ENCODE measurements around the gene ADAM15.

The ADAM15 gene

GRCh38 chr1:155070721-155071569, 19.8 kb downstream of the ADAM15 start:
- POLR2A ChIA-PET: interaction anchor here (1.4 to 1.7 kb wide), 2 partner anchors 10 to 20 kb away, joined by 4 read pairs; partner anchors contain the start of gene ADAM15
- CTCF ChIA-PET: interaction anchor here (0.5 to 1.5 kb wide), 3 partner anchors 9 to 188 kb away, joined by 5 to 8 read pairs (median 6); no protein-coding TSS in a partner anchor
- DNase-seq (ENCODE audit: extremely low spot score): peak; percentile 76
- TF ChIP-seq SP1 (IDR thresholded peaks at IDR 0.05): no peak
- TF ChIP-seq L3MBTL2 (conservative IDR thresholded peaks at IDR 0.05): no peak
- no peak for TF ChIP-seq HDGF (IDR thresholded peaks at IDR 0.05; ENCODE audit: borderline replicate concordance)
- no peak for TF ChIP-seq ELF4 (IDR thresholded peaks at IDR 0.05)
- TF ChIP-seq TARDBP (IDR thresholded peaks at IDR 0.05): no peak
- TF ChIP-seq LEF1 (IDR thresholded peaks at IDR 0.05; ENCODE audit: borderline replicate concordance): no peak
- TF ChIP-seq NFRKB (IDR thresholded peaks at IDR 0.05): no peak
- TF ChIP-seq FOXA1 (IDR thresholded peaks at IDR 0.05): no peak
- no peak for TF ChIP-seq ZNF384 (IDR thresholded peaks at IDR 0.05)
- no peak for TF ChIP-seq ARNT (IDR thresholded peaks at IDR 0.05)
- no peak for TF ChIP-seq SUZ12 (IDR thresholded peaks at IDR 0.05)
- no peak for TF ChIP-seq CTBP1 (IDR thresholded peaks at IDR 0.05; ENCODE audit: borderline replicate concordance)
- TF ChIP-seq, protein P1, sequence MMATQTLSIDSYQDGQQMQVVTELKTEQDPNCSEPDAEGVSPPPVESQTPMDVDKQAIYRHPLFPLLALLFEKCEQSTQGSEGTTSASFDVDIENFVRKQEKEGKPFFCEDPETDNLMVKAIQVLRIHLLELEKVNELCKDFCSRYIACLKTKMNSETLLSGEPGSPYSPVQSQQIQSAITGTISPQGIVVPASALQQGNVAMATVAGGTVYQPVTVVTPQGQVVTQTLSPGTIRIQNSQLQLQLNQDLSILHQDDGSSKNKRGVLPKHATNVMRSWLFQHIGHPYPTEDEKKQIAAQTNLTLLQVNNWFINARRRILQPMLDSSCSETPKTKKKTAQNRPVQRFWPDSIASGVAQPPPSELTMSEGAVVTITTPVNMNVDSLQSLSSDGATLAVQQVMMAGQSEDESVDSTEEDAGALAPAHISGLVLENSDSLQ (IDR thresholded peaks at IDR 0.05): no peak
- no peak for TF ChIP-seq FOXM1 (IDR thresholded peaks at IDR 0.05; ENCODE audit: borderline replicate concordance)
- no peak for TF ChIP-seq FOXK2 (IDR thresholded peaks at IDR 0.05)
- no peak for TF ChIP-seq BHLHE40 (IDR thresholded peaks at IDR 0.05; ENCODE audit: borderline replicate concordance)

GRCh38 chr1:155071701-155072100, 20.6 kb downstream of the ADAM15 start:
- no peak for DNase-seq (ENCODE audit: extremely low spot score)
- TF ChIP-seq ZNF384 (IDR thresholded peaks at IDR 0.05) (no peak), ARNT (IDR thresholded peaks at IDR 0.05) (no peak), L3MBTL2 (conservative IDR thresholded peaks at IDR 0.05) (no peak), ELF4 (IDR thresholded peaks at IDR 0.05) (no peak), LEF1 (IDR thresholded peaks at IDR 0.05; ENCODE audit: borderline replicate concordance) (no peak), NFRKB (IDR thresholded peaks at IDR 0.05) (no peak), HDGF (IDR thresholded peaks at IDR 0.05; ENCODE audit: borderline replicate concordance) (no peak), FOXM1 (IDR thresholded peaks at IDR 0.05; ENCODE audit: borderline replicate concordance) (no peak)
- POLR2A ChIA-PET: interaction anchor here (1.0 to 1.4 kb wide), 2 partner anchors 21 to 155 kb away, joined by 3 to 4 read pairs; partner anchors contain the start of gene ADAM15
- CTCF ChIA-PET: no interaction called here

- ChIA-PET CTCF (interaction anchor here (1.0 to 1.2 kb wide), 2 partner anchors 12 to 14 kb away, joined by 3 to 6 read pairs; no protein-coding TSS in a partner anchor), POLR2A (interaction anchor here (1.0 to 1.4 kb wide), 2 partner anchors 22 to 154 kb away, joined by 3 to 4 read pairs; partner anchors contain the start of gene ADAM15)
- DNase-seq (ENCODE audit: extremely low spot score): no peak
- TF ChIP-seq ELF4 (IDR thresholded peaks at IDR 0.05): no peak
- TF ChIP-seq SP1 (IDR thresholded peaks at IDR 0.05): no peak
- TF ChIP-seq HDGF (IDR thresholded peaks at IDR 0.05; ENCODE audit: borderline replicate concordance): no peak
- TF ChIP-seq L3MBTL2 (conservative IDR thresholded peaks at IDR 0.05): no peak
- no peak for TF ChIP-seq LEF1 (IDR thresholded peaks at IDR 0.05; ENCODE audit: borderline replicate concordance)
- TF ChIP-seq, protein P1 (IDR thresholded peaks at IDR 0.05): no peak
- TF ChIP-seq CTBP1 (IDR thresholded peaks at IDR 0.05; ENCODE audit: borderline replicate concordance): no peak
- no peak for TF ChIP-seq NFRKB (IDR thresholded peaks at IDR 0.05)
- no peak for TF ChIP-seq FOXM1 (IDR thresholded peaks at IDR 0.05; ENCODE audit: borderline replicate concordance)
Observed at GRCh38 chr1:155072531-155073289, 21.6 kb downstream of the ADAM15 start.

GRCh38 chr1:155073377-155074242, 22.5 kb downstream of the ADAM15 start:
- TF ChIP-seq ARNT (IDR thresholded peaks at IDR 0.05) (no peak), CTBP1 (IDR thresholded peaks at IDR 0.05; ENCODE audit: borderline replicate concordance) (no peak), HDGF (IDR thresholded peaks at IDR 0.05; ENCODE audit: borderline replicate concordance) (no peak), FOXM1 (IDR thresholded peaks at IDR 0.05; ENCODE audit: borderline replicate concordance) (no peak), NFRKB (IDR thresholded peaks at IDR 0.05) (no peak), TARDBP (IDR thresholded peaks at IDR 0.05) (no peak), SP1 (IDR thresholded peaks at IDR 0.05) (no peak), FOXA1 (IDR thresholded peaks at IDR 0.05) (no peak), ELF4 (IDR thresholded peaks at IDR 0.05) (no peak)
- ChIA-PET CTCF (interaction anchor here (1.0 to 3.3 kb wide), 3 partner anchors 11 to 13 kb away, joined by 3 to 24 read pairs (median 6); no protein-coding TSS in a partner anchor), POLR2A (interaction anchor here (3.3 kb wide), 1 partner anchor 9 kb away, joined by 15 read pairs; no protein-coding TSS in a partner anchor)
- DNase-seq (ENCODE audit: extremely low spot score): no peak

DNA sequence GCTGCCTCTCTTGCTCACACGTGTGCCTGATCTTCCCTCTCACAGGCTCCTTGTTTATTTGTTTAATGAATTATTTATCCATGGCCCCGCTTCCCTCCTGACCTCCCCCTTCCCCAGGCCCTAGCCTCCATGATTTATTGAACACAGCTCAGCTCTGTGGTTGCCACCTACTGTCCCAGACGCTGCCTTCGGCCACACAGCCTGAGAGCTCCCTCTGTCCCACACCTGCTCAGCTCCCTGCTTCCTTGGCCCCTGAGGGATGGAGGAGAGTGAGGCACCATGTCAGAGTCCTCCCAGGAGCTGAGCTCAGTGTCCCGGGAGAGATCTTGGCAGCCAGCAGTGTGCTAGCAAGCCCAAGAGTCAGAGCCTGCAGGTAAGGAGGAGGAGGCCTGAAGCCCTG, 24.4 kb downstream of the ADAM15 start:
- TF ChIP-seq CTBP1 (IDR thresholded peaks at IDR 0.05; ENCODE audit: borderline replicate concordance) (no peak), FOXK2 (IDR thresholded peaks at IDR 0.05) (no peak), ELF4 (IDR thresholded peaks at IDR 0.05) (no peak), ZNF384 (IDR thresholded peaks at IDR 0.05) (no peak), FOXM1 (IDR thresholded peaks at IDR 0.05; ENCODE audit: borderline replicate concordance) (no peak), L3MBTL2 (conservative IDR thresholded peaks at IDR 0.05) (no peak)
- TF ChIP-seq, protein P1 (IDR thresholded peaks at IDR 0.05): peak; percentile 71
- ChIA-PET CTCF (interaction anchor here (0.6 to 3.3 kb wide), 5 partner anchors 9 to 118 kb away, joined by 3 to 24 read pairs (median 6); partner anchors contain the start of gene ADAM15), POLR2A (interaction anchor here (0.7 to 3.4 kb wide), 7 partner anchors 9 to 97 kb away, joined by 3 to 15 read pairs (median 4); partner anchors contain the start of genes ADAM15, FLAD1 and KRTCAP2)
- no peak for DNase-seq (ENCODE audit: extremely low spot score)

Measured in HEK293T (cell line).